ENCODE measurements around the gene DBF4B.

Gene DBF4B

GRCh38 chr17:44785921-44786320 lies 77.5 kb downstream of the DBF4B start:
- no peak for TF ChIP-seq CTCF (conservative IDR thresholded peaks at IDR 0.05; ENCODE audit: control insufficient read depth, insufficient read depth, low read depth, low read length)
- H3K4me3 ChIP-seq (ENCODE audit: control insufficient read depth, low read depth, low read length), result no peak overlapping the region
- no peak for DNase-seq (ENCODE audit: low read depth)

GRCh38 chr17:44786551-44787081 lies 78.2 kb downstream of the DBF4B start:
- no peak for DNase-seq (ENCODE audit: low read depth)
- TF ChIP-seq CTCF (conservative IDR thresholded peaks at IDR 0.05; ENCODE audit: control insufficient read depth, insufficient read depth, low read depth, low read length), result no peak
- H3K4me3 ChIP-seq (ENCODE audit: control insufficient read depth, low read depth, low read length), result no peak overlapping the region

- no peak overlapping the region for H3K4me3 ChIP-seq (ENCODE audit: control insufficient read depth, low read depth, low read length)
- TF ChIP-seq CTCF (conservative IDR thresholded peaks at IDR 0.05; ENCODE audit: control insufficient read depth, insufficient read depth, low read depth, low read length), result no peak
These were observed 78.9 kb downstream of the DBF4B start for GRCh38 chr17:44787271-44787940.

GRCh38 chr17:44788139-44788538 lies 79.7 kb downstream of the DBF4B start:
- no peak overlapping the region for H3K4me3 ChIP-seq (ENCODE audit: control insufficient read depth, low read depth, low read length)
- DNase-seq (ENCODE audit: low read depth), result peak; percentile 19
- no peak for TF ChIP-seq CTCF (conservative IDR thresholded peaks at IDR 0.05; ENCODE audit: control insufficient read depth, insufficient read depth, low read depth, low read length)

More at GRCh38 chr17:44787271-44787940, 78.9 kb downstream of the DBF4B start:
- no peak for DNase-seq (ENCODE audit: low read depth)

GRCh38 chr17:44792276-44792675 lies 83.8 kb downstream of the DBF4B start:
- DNase-seq (ENCODE audit: low read depth), result peak; percentile 33
- TF ChIP-seq CTCF (conservative IDR thresholded peaks at IDR 0.05; ENCODE audit: control insufficient read depth, insufficient read depth, low read depth, low read length), result no peak
- H3K4me3 ChIP-seq (ENCODE audit: control insufficient read depth, low read depth, low read length), result no peak overlapping the region

- TF ChIP-seq CTCF (conservative IDR thresholded peaks at IDR 0.05; ENCODE audit: control insufficient read depth, insufficient read depth, low read depth, low read length), result no peak
- DNase-seq (ENCODE audit: low read depth), result no peak
- H3K4me3 ChIP-seq (ENCODE audit: control insufficient read depth, low read depth, low read length), result no peak overlapping the region
These were observed 85.7 kb downstream of the DBF4B start for GRCh38 chr17:44793885-44794842.

All from fibroblast of mammary gland (primary cell).